H9 (cell line): ENCODE data around the gene PACS1. TPM values are rescaled to one million over a fixed set of nuclear protein-coding genes. Genes with fewer than 3 reads are reported as not detected.

Experiments
- DNase-seq: peaks from one replicate; pipeline ENCODE4 v3.0.0-alpha.2; 2017
- H2AFZ ChIP-seq: one replicate; pipeline ENCODE4 v1.6.1; 2013; ENCODE audit warnings: mild to moderate bottlenecking, low read length, control low read depth, moderate library complexity
- H2AK5ac ChIP-seq: 2 replicates; pipeline ENCODE4 v1.6.1; 2013; ENCODE audit warnings: low read length, control low read depth, mixed read lengths; ENCODE audit not compliant: insufficient read length
- H2BK120ac ChIP-seq: one replicate; pipeline ENCODE4 v1.6.1; 2013; ENCODE audit warnings: low read depth, mild to moderate bottlenecking, low read length, control low read depth, inconsistent platforms; ENCODE audit not compliant: poor library complexity, severe bottlenecking
- H2BK12ac ChIP-seq: 2 replicates; pipeline ENCODE4 v1.6.1; 2013; ENCODE audit warnings: low read length, control low read depth, mixed read lengths, low read depth; ENCODE audit not compliant: insufficient read length
- H2BK15ac ChIP-seq: 2 replicates; pipeline ENCODE4 v1.6.1; 2013; ENCODE audit warnings: low read depth, low read length, control low read depth
- H2BK20ac ChIP-seq: one replicate; pipeline ENCODE4 v1.6.1; 2013; ENCODE audit warnings: low read depth, mild to moderate bottlenecking, low read length, control low read depth, inconsistent platforms; ENCODE audit not compliant: poor library complexity, severe bottlenecking
- H2BK5ac ChIP-seq: 2 replicates; pipeline ENCODE4 v1.6.1; 2013; ENCODE audit warnings: low read length, control low read depth, mixed read lengths; ENCODE audit not compliant: insufficient read length
- H3K14ac ChIP-seq: 2 replicates; pipeline ENCODE4 v1.6.1; 2013; ENCODE audit warnings: low read length, control low read depth; ENCODE audit not compliant: insufficient read depth
- H3K18ac ChIP-seq: 2 replicates; pipeline ENCODE4 v1.6.1; 2013; ENCODE audit warnings: low read depth, mild to moderate bottlenecking, mixed read lengths, low read length, control low read depth; ENCODE audit not compliant: insufficient read length
- H3K23ac ChIP-seq: 2 replicates; pipeline ENCODE4 v1.6.1; 2013; ENCODE audit warnings: low read length, control low read depth, mixed read lengths, low read depth; ENCODE audit not compliant: insufficient read length
- H3K23me2 ChIP-seq: 2 replicates; pipeline ENCODE4 v1.6.1; 2013; ENCODE audit warnings: low read depth, mild to moderate bottlenecking, mixed read lengths, low read length, control low read depth; ENCODE audit not compliant: insufficient read length, poor library complexity, severe bottlenecking
- H3K27ac ChIP-seq: 2 replicates; pipeline ENCODE4 v1.5.1; 2013; ENCODE audit warnings: low read length, control low read depth, mixed read lengths, low read depth; ENCODE audit not compliant: insufficient read length
- H3K27me3 ChIP-seq: 2 replicates; pipeline ENCODE4 v1.6.1; 2013; ENCODE audit warnings: low read length, control low read depth, inconsistent platforms; ENCODE audit not compliant: insufficient read depth
- H3K4ac ChIP-seq: 2 replicates; pipeline ENCODE4 v1.6.1; 2013; ENCODE audit warnings: low read depth, mild to moderate bottlenecking, control low read depth, inconsistent platforms, low read length, moderate library complexity
- H3K4me1 ChIP-seq: 2 replicates; pipeline ENCODE4 v1.6.1; 2013; ENCODE audit warnings: low read length, control low read depth, inconsistent platforms; ENCODE audit not compliant: insufficient read depth
- H3K4me2 ChIP-seq: 2 replicates; pipeline ENCODE4 v1.6.1; 2013; ENCODE audit warnings: low read length, control low read depth, mixed read lengths; ENCODE audit not compliant: insufficient read length, insufficient read depth
- H3K56ac ChIP-seq: 2 replicates; pipeline ENCODE4 v1.6.1; 2013; ENCODE audit warnings: low read depth, mild to moderate bottlenecking, mixed read lengths, low read length, control low read depth; ENCODE audit not compliant: insufficient read length
- H3K79me1 ChIP-seq: 2 replicates; pipeline ENCODE4 v1.6.1; 2013; ENCODE audit warnings: low read depth, mild to moderate bottlenecking, moderate library complexity, low read length, control low read depth, inconsistent platforms; ENCODE audit not compliant: insufficient read depth, poor library complexity, severe bottlenecking
- H3K79me2 ChIP-seq: 2 replicates; pipeline ENCODE4 v1.6.1; 2013; ENCODE audit warnings: low read length, control low read depth, inconsistent platforms; ENCODE audit not compliant: insufficient read depth
- H3K9ac ChIP-seq: 2 replicates; pipeline ENCODE4 v1.6.1; 2013; ENCODE audit warnings: low read length, control low read depth, mixed read lengths; ENCODE audit not compliant: insufficient read length; ENCODE audit errors: extremely low read depth
- H3K9me3 ChIP-seq: one replicate; pipeline ENCODE4 v1.6.1; 2013; ENCODE audit warnings: low read depth, low read length, inconsistent platforms; ENCODE audit not compliant: control insufficient read depth
- H3T11ph ChIP-seq: one replicate; pipeline ENCODE4 v1.6.1; 2013; ENCODE audit warnings: mild to moderate bottlenecking, low read length, control low read depth, inconsistent platforms
- H4K20me1 ChIP-seq: one replicate; pipeline ENCODE4 v1.6.1; 2013; ENCODE audit not compliant: control insufficient read depth, insufficient read length, insufficient read depth
- H4K5ac ChIP-seq: 2 replicates; pipeline ENCODE4 v1.6.1; 2013; ENCODE audit warnings: low read depth, mild to moderate bottlenecking, mixed read lengths, low read length, control low read depth; ENCODE audit not compliant: insufficient read length
- H4K8ac ChIP-seq: replicated peaks from 2 replicates; pipeline ENCODE4 v1.6.1; 2013; ENCODE audit warnings: low read length, control low read depth, mixed read lengths, low read depth; ENCODE audit not compliant: insufficient read length
- H4K91ac ChIP-seq: 2 replicates; pipeline ENCODE4 v1.6.1; 2013; ENCODE audit warnings: low read depth, mild to moderate bottlenecking, moderate library complexity, mixed read lengths, low read length, control low read depth; ENCODE audit not compliant: insufficient read length
- H3K27ac Mint-ChIP-seq, 3 experiments: 2 replicates in 2 of 3; 3 replicates in 1 of 3; pipeline ENCODE4 v1.8.0; 2020 to 2021; ENCODE audit warnings: mixed read lengths in 3 of 3, mild to moderate bottlenecking in 1 of 3, moderate library complexity in 1 of 3
- H3K27me3 Mint-ChIP-seq: 2 replicates; pipeline ENCODE4 v1.8.0; 2021; ENCODE audit warnings: low read depth, mild to moderate bottlenecking, moderate library complexity, mixed read lengths
- H3K36me3 Mint-ChIP-seq, 3 experiments: 2 replicates in 2 of 3; 3 replicates in 1 of 3; pipeline ENCODE4 v1.8.0; 2020 to 2021; ENCODE audit warnings: low read depth in 3 of 3, mixed read lengths in 3 of 3; ENCODE audit not compliant: insufficient read depth in 1 of 3
- H3K4me1 Mint-ChIP-seq, 2 experiments: 2 replicates each; pipeline ENCODE4 v1.8.0; 2020; ENCODE audit warnings: mixed read lengths in 2 of 2
- H3K4me3 Mint-ChIP-seq, 2 experiments: 2 replicates in 1 of 2; 3 replicates in 1 of 2; pipeline ENCODE4 v1.8.0; 2020 to 2021; ENCODE audit warnings: mild to moderate bottlenecking in 2 of 2, mixed read lengths in 2 of 2, moderate library complexity in 1 of 2
- H3K9me3 Mint-ChIP-seq, 2 experiments: 2 replicates in 1 of 2; 3 replicates in 1 of 2; pipeline ENCODE4 v1.8.0; 2020; ENCODE audit warnings: mild to moderate bottlenecking in 2 of 2, mixed read lengths in 2 of 2, moderate library complexity in 1 of 2
- WGBS: extraction: QIAGEN DNeasy Blood & Tissue Kit; methylation state at CpG from one replicate; pipeline ENCODE4 v1.1.7; 2013; ENCODE audit warnings: missing lambda C conversion rate, low lambda C conversion rate, mixed read lengths; ENCODE audit not compliant: insufficient read length; ENCODE audit errors: extremely low coverage; 5-methylcytosine and 5-hydroxymethylcytosine counted together
- total RNA-seq: library from RNA; stranded (reverse); gene quantifications from 2 replicates; pipeline ENCODE4 v1.2.1, GENCODE V29; 2021
- TF ChIP-seq, protein P1 (sequence below): fragments of 200-600 bp; sonication (generic); conservative IDR thresholded peaks from 3 replicates; pipeline ENCODE4 v1.8.0; 2021; ENCODE audit warnings: antibody characterized with exemption, mild to moderate bottlenecking

Gene PACS1
- total RNA-seq, 1 experiment from 2014 or later: 35.5 TPM

- Histone ChIP-seq H4K91ac (no peak overlapping the region), H2BK120ac (no peak overlapping the region), H3K23me2 (no peaks in the 10 kb centered on the region), H2BK20ac (no peak overlapping the region), H2AK5ac (no peak overlapping the region), H3K9me3 (no peaks in the 10 kb centered on the region), H3K27me3 (no peaks in the 10 kb centered on the region), H3K79me2 (no peaks in the 10 kb centered on the region), H3K4ac (no peak overlapping the region), H3K9ac (no peak overlapping the region), H2BK5ac (no peak overlapping the region), H2AFZ (no peak overlapping the region), H3K27ac (no peak overlapping the region), H4K20me1 (no peaks in the 10 kb centered on the region), H3K4me2 (no peak overlapping the region), H3K4me1 (peaks cover 7% of the 10 kb centered on the region; the same call in 1 of the 2 replicates), H3K18ac (no peak overlapping the region), H3K56ac (no peak overlapping the region), H2BK15ac (no peak overlapping the region), H4K8ac (no peak overlapping the region), H3K23ac (no peak overlapping the region), H2BK12ac (no peak overlapping the region), H4K5ac (no peak overlapping the region), H3K14ac (no peak overlapping the region), H3K79me1 (no peaks in the 10 kb centered on the region), H3T11ph (no peak overlapping the region)
- H3K9me3 Mint-ChIP-seq: no peaks in the 10 kb centered on the region
- no peak overlapping the region for H3K27ac Mint-ChIP-seq
- TF ChIP-seq, protein P1, sequence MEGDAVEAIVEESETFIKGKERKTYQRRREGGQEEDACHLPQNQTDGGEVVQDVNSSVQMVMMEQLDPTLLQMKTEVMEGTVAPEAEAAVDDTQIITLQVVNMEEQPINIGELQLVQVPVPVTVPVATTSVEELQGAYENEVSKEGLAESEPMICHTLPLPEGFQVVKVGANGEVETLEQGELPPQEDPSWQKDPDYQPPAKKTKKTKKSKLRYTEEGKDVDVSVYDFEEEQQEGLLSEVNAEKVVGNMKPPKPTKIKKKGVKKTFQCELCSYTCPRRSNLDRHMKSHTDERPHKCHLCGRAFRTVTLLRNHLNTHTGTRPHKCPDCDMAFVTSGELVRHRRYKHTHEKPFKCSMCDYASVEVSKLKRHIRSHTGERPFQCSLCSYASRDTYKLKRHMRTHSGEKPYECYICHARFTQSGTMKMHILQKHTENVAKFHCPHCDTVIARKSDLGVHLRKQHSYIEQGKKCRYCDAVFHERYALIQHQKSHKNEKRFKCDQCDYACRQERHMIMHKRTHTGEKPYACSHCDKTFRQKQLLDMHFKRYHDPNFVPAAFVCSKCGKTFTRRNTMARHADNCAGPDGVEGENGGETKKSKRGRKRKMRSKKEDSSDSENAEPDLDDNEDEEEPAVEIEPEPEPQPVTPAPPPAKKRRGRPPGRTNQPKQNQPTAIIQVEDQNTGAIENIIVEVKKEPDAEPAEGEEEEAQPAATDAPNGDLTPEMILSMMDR: no peak
- DNase-seq: no peak
- WGBS: no CpG with 5 or more reads among the region's 2 CpGs
- H3K36me3 Mint-ChIP-seq: no peaks in the 10 kb centered on the region
- no peak overlapping the region for H3K4me3 Mint-ChIP-seq
- H3K27me3 Mint-ChIP-seq: no peaks in the 10 kb centered on the region
- H3K4me1 Mint-ChIP-seq: peaks cover 34 to 35% of the 10 kb centered on the region in 2 experiments
These were observed 39.2 kb downstream of the PACS1 start for GRCh38 chr11:66109294-66109693.
